Activated CD4-positive, alpha-beta T cell treated with anti-CD3 and anti-CD28 coated beads, Interleukin-2, Interleukin-6, amounts not matched to agents 100 ng/mL and 50 ng/mL, durations not matched to agents 16 hours and 8 hours (primary cell): ENCODE results near the gene ANXA4.
"Not testable (repeated sequence)": the region's sequence is repeated elsewhere in the genome, so short reads cannot be mapped to it uniquely, and the experiment has no call there.

Experiments
- DNase-seq: peaks from one replicate; pipeline ENCODE4 v3.0.0-alpha.2; 2020

Gene ANXA4

DNA sequence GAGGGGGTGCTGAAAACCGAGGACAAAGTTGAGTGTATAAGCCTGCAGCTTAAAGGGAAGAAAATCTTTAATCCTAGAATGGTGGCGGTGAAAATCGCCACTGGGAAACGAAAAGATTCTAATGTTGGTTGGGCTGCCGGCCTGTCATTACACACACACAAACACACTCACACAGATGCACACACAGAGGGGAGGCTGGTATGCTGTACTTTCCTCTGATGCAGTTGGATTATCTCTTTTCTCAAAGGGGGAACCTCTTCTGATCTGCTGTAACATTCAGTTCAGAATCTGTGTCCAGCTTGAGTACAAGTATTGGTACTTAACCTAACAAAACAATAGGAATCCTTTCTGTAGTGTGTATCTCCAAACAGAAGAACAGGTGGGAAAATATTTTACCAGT is 39.0 kb downstream of the ANXA4 start:
- DNase-seq, result no peak

DNA sequence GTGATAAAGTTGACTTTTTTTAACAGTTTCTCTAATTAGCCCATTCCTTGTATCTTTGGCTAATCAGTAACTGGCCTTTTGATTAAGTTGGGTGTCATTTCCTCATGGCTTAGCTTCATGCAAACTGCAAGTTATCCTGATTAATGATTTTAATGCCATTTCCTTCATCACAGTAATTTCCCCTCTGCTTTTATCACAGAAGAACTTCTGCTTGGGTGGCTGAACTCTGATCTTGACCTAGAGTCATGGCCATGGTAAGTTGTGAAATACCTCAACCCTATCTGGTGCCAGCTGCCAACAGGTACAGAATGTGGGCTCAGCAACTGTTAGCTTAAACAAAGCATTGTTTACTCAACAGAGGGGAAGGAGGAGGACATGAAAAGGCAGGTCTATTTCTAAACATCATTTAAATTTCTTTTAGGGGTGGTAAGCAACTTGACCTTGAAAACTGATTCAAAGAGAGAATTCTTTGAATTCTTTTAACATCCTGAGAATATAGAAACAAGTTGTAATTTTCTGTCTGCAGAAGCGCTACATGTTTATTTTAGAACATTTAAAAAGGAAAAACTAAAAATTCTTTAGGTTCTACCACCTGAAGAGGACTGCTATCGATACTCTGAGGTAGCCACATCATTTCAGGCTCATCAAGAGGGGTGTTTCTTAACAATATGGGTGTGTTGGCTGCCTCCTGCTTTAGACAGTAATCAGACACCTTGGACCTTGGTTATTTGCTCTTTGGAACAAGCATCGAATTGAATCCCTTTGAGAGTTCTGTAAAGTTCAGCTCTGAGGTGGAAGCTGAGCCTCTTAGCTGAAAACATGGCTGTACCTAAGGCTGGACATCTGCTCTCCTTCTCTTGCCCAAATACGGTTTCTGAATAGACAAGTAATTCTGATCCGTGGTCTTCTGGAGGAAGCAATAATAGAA is 39.7 kb downstream of the ANXA4 start:
- DNase-seq, result no peak

DNA sequence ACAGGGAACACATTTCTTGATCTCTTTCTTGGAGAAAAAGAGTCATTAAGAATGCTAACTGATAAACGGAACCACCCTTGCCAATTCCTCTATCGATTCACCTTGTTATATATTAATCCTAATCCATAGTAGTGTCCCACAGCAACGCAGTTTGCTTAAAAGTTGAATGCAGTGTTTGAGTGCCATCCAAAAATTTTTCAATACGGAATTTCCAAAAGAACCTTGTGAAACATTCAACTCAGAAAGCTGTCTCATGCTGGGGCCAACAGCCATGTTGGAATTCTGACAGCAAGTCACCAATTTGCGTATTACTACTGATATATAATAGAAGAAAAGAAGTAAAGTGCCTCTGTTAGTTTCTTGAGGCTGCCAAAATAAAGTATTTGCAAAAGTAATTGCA is 42.3 kb downstream of the ANXA4 start:
- DNase-seq, result no peak

- no peak for DNase-seq
Observed at GRCh38 chr2:69785358-69785757, 43.4 kb downstream of the ANXA4 start.

GRCh38 chr2:69786052-69786560 is 44.2 kb downstream of the ANXA4 start:
- no peak for DNase-seq

- no peak for DNase-seq
Observed at GRCh38 chr2:69789175-69789721, 47.3 kb downstream of the ANXA4 start.

DNA sequence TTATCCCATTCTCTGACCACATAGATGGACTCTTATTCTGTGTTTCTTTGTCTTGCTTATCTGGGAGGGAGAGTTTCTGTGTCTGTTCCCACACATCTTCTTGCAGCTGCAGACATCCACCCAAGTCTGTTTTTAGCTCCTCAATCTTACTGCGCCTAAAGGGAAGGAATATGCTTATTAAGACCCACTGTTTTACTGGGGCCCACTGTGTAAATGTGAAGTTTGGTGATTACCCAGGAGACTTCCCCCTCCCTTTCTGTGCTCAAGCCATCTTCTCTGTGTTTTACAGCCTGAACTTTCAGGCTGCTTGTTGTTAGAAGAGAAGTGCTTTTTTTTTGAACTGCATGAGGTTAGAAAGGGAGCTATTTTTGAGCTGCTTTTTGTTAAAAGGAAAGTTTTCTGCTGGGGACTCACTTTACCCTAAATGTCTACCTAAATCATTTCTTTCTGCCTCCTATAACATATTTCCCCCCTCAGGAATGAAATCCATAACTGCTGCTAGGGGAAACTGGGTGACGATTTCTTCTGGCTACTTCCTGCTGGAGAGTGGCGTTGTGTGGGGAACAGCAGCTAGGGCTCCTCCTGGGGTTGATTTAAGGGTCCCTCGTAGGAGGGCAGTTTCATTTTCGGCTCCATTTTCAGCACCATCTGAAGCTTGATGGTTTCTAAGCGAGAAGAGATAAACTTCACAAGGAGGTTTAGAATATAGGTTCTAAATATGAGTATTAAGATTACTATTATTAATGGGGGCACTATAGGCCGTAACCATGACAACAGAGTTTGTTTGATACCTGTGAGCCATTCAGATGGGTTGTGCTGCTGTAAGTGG is 48.1 kb downstream of the ANXA4 start:
- no peak for DNase-seq

DNA sequence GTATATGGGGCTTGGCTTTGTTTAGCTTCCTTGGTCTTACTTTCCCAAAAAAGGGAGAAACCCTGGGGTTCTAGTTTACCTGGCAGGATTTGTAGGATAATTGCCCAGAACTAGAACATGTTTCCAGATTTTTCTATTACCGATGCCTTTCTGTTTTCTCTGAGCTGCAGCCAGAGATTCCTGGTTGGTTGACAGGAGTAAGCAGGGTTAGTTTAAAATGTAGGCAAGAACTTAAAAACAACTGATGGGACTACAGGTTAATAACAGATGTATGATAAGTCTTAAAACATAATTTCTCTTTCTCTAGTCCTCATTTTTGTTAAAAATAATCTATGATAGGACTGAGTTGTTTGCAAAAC is 48.6 kb downstream of the ANXA4 start:
- no peak for DNase-seq

DNA sequence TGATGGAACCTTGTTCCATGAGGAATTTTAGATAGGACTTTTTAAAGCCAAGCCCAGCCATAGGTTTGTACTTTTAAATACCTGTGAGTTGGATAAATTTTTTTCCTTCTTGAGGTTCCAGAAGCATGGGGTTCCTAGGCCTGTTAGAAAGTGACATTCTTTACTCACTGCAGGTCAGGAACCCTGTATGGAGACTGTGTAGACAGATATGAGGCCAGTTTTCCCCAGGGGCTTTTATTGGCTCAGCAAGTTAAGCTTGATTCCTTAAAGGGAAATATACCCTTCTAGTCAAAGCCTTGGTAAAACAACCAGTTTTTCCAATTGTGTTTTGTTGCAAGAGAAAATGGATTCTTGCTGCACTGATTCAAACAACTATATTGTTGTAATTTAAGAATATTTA is 49.1 kb downstream of the ANXA4 start:
- DNase-seq, result no peak

- DNase-seq, result no peak
Observed at GRCh38 chr2:69796174-69796573, 54.2 kb downstream of the ANXA4 start.

GRCh38 chr2:69797235-69797634 is 55.3 kb downstream of the ANXA4 start:
- DNase-seq, result no peak

GRCh38 chr2:69797836-69798289 is 55.9 kb downstream of the ANXA4 start:
- DNase-seq, result no peak

DNA sequence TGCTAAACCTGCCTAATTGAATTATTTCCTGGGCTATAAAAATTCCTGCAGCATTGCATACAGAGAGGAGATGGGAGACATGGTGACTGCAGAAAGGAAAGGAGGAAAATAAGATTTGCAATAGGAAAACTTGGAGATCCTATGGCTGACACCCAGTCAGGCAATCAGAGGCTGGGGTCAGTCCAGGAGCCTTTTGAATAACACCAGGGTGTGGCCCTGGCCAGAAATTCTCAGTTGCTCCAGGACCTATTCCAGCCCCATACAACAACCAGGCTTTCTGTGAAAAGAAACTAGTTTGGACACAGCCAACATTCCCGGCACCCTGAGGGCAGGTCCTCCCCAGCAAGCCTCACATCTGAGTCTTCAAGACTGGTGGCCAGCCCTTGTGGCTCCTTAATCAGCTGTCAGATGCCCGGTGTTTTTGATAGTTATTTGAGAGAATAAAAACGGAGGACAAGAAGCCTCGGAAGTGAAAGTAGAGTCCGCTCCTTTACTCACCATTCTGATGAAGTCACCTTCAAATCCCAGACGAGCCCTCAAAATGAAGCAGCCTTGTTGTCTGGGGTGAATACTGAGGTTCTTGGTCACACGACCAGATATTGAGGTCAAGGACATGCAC is 56.5 kb downstream of the ANXA4 start:
- no peak for DNase-seq

DNA sequence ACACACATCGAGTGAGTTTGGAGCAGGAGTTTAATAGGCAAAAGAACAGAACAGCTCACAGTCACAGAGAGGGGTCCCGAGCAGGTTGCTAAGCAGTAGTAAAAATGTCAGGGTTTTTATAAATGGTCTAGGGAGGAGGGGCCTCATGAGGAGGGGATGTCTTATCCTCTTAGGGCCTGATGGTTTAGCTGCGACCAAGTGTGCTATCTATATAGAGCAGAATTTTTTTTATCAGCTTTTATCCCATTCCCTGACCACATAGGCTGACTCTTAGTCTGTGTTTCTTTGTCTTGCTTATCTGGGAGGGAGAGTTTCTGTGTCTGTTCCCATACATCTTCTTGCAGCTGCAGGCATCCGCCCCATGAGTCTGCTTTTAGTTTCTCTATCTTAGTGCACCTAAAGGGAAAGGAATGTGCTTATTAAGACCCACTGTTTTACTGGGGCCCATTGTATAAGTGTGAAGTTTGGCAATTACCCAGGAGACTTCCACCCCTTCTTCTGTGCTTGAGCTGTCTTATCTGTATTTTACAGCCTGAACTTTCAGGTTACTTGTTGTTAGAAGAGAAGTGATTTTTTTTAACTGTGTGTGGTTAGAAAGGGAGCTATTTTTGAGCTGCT is 57.1 kb downstream of the ANXA4 start:
- no peak for DNase-seq

DNA sequence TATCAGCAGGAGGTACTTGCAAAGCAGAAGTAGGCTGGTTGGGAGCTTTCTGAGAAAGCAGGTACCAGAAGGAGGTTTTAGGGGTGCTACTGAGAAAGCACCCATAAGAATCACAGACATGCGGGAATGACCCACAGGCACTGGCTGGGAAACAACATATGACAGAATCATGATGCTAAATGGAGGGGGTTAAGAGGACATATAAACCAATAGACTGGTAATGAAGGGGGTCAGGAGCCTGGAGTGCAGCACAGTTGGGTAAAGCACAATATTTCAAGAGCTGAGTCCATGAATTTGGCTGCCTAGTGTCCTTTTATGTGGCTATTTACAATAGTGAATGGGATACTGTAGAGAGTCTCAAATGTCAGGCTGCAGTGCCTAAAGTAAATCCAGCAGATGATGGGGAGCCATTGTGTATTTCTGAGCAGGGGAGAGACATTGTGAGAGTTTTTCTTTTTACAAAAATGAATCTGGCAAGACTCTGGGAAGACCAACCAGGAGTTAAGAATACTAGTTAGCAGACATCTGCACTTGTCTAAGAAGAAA is 59.9 kb downstream of the ANXA4 start:
- DNase-seq, result no peak

- not testable (repeated sequence) for DNase-seq
Observed at GRCh38 chr2:69802781-69803367, 60.9 kb downstream of the ANXA4 start.

GRCh38 chr2:69804416-69804815 is 62.5 kb downstream of the ANXA4 start:
- DNase-seq, result no peak

DNA sequence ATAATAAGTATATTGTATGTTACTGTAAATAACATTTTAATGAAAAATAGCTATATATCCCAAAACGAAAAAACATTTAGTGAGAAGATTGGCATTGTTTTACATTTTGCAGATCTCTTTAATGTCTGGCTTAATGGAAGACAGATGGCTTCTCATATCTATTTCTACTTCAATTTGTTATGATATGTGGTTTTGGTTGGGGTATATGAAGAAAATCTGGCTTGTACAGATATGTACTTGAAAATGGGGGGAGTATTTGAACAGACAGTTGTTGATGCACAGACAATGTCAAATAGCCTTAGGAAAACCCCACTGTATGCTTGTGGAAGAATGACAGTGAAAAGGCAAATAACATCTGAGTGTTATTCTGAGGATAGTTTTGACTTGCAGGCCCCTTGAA is 64.0 kb downstream of the ANXA4 start:
- no peak for DNase-seq

DNA sequence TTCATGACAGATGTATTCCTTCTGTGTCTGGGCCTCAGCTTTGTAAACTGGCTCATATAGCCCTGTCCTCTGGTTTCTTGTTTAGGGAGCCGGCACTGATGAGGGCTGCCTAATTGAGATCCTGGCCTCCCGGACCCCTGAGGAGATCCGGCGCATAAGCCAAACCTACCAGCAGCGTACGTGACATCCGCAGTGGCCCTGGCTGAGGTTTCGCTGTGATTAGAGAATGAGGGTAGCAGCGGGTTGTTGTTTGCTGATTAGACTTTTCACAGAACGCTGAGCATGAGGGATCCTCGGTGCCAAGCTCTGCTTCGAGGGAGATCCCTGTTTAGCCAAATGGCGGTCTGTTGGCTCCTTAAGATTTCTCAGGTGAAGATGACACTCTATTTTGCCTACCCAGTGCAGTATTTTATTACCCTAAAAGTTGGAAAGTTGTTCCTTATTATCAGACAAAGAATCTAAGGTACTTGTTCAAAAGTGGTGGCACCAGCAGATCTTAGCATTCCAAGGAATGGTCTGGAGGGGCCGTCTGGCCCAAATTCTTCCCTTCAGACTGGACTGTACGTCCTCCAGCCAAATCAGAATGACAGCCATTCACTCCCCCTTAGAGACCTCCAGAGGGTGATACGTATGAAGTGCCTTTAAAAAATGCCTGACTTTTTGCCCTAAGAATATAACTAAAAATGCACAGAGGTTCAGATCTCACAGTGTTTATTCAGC is 66.0 kb downstream of the ANXA4 start:
- no peak for DNase-seq

- DNase-seq, result no peak
Observed at GRCh38 chr2:69810550-69810949, 68.6 kb downstream of the ANXA4 start.

GRCh38 chr2:69811018-69811417 is 69.1 kb downstream of the ANXA4 start:
- no peak for DNase-seq
